Dermis lymphatic vessel endothelial cell (primary cell): ENCODE data around the gene POTEC. TPM values are rescaled to one million over a fixed set of nuclear protein-coding genes. Genes with fewer than 3 reads are reported as not detected.

Experiments
- total RNA-seq: library from RNA; depleted of rRNA; stranded (reverse); fragments of >200 nt; gene quantifications from 2 replicates; pipeline ENCODE4 v1.2.1, GENCODE V29; 2014

POTEC gene
- total RNA-seq: not detected in 2 replicates

DNA sequence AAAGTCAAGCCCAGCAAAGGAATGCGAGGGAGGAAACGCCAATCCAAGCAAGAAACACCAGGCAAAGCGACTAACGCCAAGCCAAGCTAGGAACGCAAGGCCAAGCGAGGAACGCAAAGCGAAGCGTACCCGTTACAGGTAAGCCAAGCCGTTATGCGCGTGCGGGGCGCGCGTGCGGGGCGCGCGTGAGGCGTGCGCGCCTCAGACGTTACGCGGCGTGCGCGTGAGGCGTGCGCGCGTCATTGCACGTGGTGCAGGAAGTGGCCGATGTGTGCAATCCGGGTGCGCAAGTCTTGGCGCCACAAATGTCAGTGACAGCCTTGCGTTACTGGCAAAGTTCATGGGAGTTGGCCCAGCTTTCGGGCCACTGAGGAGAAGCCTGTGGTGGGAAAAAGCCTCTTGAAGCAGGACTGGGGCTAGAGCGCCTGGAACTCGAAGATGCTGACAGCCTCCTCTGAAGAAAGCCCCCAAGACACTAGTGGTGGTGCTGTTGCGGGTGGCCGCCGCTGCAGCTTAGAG is at the start of gene POTEC:
TSS of gene POTEC (minus strand) at position 155 of the 519 bp plus-strand sequence. CDS start 454 bp downstream, outside the sequence.

Other genes with a start within 250 kb of the POTEC start
- under 0.01 TPM in 1 of 2 replicates, not detected in the other for gene ANKRD30B, start 204.6 kb upstream of the POTEC start, total RNA-seq